Measurements from ENCODE around the gene CHD6. TPM values are rescaled to one million over a fixed set of nuclear protein-coding genes. Genes with fewer than 3 reads are reported as not detected.

Gene CHD6
- total and polyA plus RNA-seq, 2 of the 13 experiments (the other 11 are each of a cell fraction or from before 2014, with no cell fraction given) = 14.4 to 52.0 TPM

- TF ChIP-seq MAZ (IDR thresholded peaks at IDR 0.05; ENCODE audit: borderline replicate concordance, low read depth, low read length) (no peak; the same call in 1 of the 2 replicates), MAZ (CRISPR knock-in tag; IDR thresholded peaks at IDR 0.05; ENCODE audit: low read depth) (no peak), REL (CRISPR knock-in tag; conservative IDR thresholded peaks at IDR 0.05) (no peak), STAG1 (CRISPR knock-in tag; IDR thresholded peaks at IDR 0.05) (peak; percentile 35), CBX1 (IDR thresholded peaks at IDR 0.05; ENCODE audit: low read depth) (no peak), ZFP37 (CRISPR knock-in tag; IDR thresholded peaks at IDR 0.05; ENCODE audit: borderline replicate concordance) (no peak; the same call in 1 of the 2 replicates), HES4 (CRISPR knock-in tag; IDR thresholded peaks at IDR 0.05; ENCODE audit: borderline replicate concordance) (no peak), ZNF274 (CRISPR knock-in tag; IDR thresholded peaks at IDR 0.05) (no peak; the same call in 1 of the 2 replicates), ZNF883 (CRISPR knock-in tag; IDR thresholded peaks at IDR 0.05; ENCODE audit: not compliant biosample characterization) (peak; percentile 50), SOX6 (IDR thresholded peaks at IDR 0.05) (no peak), SOX6 (CRISPR knock-in tag; IDR thresholded peaks at IDR 0.05) (peak; percentile 87), POLR2G (IDR thresholded peaks at IDR 0.05; ENCODE audit: low read depth, low read length) (peak; percentile 69), ZNF30 (CRISPR knock-in tag; IDR thresholded peaks at IDR 0.05) (no peak; the same call in 1 of the 2 replicates), MTA1 (CRISPR knock-in tag; IDR thresholded peaks at IDR 0.05; ENCODE audit: borderline replicate concordance) (peak; percentile 41; the same call in 1 of the 2 replicates), ZNF567 (CRISPR knock-in tag; IDR thresholded peaks at IDR 0.05; ENCODE audit: borderline replicate concordance) (peak; percentile 87; the same call in 1 of the 2 replicates), ZNF512B (CRISPR knock-in tag; IDR thresholded peaks at IDR 0.05; ENCODE audit: borderline replicate concordance) (peak; percentile 84; the same call in 1 of the 2 replicates), RFXANK (CRISPR knock-in tag; IDR thresholded peaks at IDR 0.05) (no peak), MTERF4 (CRISPR knock-in tag; IDR thresholded peaks at IDR 0.05) (no peak), HOXA5 (CRISPR knock-in tag; IDR thresholded peaks at IDR 0.05) (peak; percentile 53; the same call in 1 of the 2 replicates), ZNF337 (CRISPR knock-in tag; IDR thresholded peaks at IDR 0.05; ENCODE audit: borderline replicate concordance, low read depth) (peak; percentile 40; the same call in 1 of the 2 replicates), ZNF703 (CRISPR knock-in tag; IDR thresholded peaks at IDR 0.05; ENCODE audit: borderline replicate concordance) (no peak), ZNF782 (CRISPR knock-in tag; IDR thresholded peaks at IDR 0.05; ENCODE audit: borderline replicate concordance) (peak; percentile 36; the same call in 1 of the 2 replicates), PTBP1 (IDR thresholded peaks at IDR 0.05; ENCODE audit: low read depth, low read length, poor library complexity, severe bottlenecking) (no peak), CREM (IDR thresholded peaks at IDR 0.05) (peak; percentile 55), CREM (CRISPR knock-in tag; IDR thresholded peaks at IDR 0.05) (no peak), IKZF1 (IDR thresholded peaks at IDR 0.05) (no peak), ZNF670 (CRISPR knock-in tag; IDR thresholded peaks at IDR 0.05; ENCODE audit: borderline replicate concordance) (no peak; the same call in 1 of the 2 replicates), EEA1 (CRISPR knock-in tag; IDR thresholded peaks at IDR 0.05; ENCODE audit: borderline replicate concordance) (no peak)
These were observed 79.2 kb downstream of the CHD6 start (continued) for GRCh38 chr20:41538810-41539596.

Measured in HepG2 (cell line).